ENCODE measurements around the gene RPS6KA1.
"Not testable (repeated sequence)": the region's sequence is repeated elsewhere in the genome, so short reads cannot be mapped to it uniquely, and the experiment has no call there.

RPS6KA1 gene

GRCh38 chr1:26496861-26497260, 32.7 kb upstream of the RPS6KA1 start:
- H3K27me3 ChIP-seq (ENCODE audit: insufficient read depth, poor library complexity, severe bottlenecking), result no peaks in the 10 kb centered on the region
- no peak for DNase-seq (ENCODE audit: low read depth in 1 of 2, low spot score in 1 of 2)
- TF ChIP-seq SPI1 (IDR thresholded peaks at IDR 0.05; ENCODE audit: borderline replicate concordance, low read depth) (no peak), POLR2AphosphoS5 (IDR thresholded peaks at IDR 0.05; ENCODE audit: low read depth) (no peak), CTCF (IDR thresholded peaks at IDR 0.05; ENCODE audit: insufficient read depth, low read length) (no peak), GABPA (IDR thresholded peaks at IDR 0.05; ENCODE audit: low read depth) (no peak)
- TF ChIP-seq, protein P1, sequence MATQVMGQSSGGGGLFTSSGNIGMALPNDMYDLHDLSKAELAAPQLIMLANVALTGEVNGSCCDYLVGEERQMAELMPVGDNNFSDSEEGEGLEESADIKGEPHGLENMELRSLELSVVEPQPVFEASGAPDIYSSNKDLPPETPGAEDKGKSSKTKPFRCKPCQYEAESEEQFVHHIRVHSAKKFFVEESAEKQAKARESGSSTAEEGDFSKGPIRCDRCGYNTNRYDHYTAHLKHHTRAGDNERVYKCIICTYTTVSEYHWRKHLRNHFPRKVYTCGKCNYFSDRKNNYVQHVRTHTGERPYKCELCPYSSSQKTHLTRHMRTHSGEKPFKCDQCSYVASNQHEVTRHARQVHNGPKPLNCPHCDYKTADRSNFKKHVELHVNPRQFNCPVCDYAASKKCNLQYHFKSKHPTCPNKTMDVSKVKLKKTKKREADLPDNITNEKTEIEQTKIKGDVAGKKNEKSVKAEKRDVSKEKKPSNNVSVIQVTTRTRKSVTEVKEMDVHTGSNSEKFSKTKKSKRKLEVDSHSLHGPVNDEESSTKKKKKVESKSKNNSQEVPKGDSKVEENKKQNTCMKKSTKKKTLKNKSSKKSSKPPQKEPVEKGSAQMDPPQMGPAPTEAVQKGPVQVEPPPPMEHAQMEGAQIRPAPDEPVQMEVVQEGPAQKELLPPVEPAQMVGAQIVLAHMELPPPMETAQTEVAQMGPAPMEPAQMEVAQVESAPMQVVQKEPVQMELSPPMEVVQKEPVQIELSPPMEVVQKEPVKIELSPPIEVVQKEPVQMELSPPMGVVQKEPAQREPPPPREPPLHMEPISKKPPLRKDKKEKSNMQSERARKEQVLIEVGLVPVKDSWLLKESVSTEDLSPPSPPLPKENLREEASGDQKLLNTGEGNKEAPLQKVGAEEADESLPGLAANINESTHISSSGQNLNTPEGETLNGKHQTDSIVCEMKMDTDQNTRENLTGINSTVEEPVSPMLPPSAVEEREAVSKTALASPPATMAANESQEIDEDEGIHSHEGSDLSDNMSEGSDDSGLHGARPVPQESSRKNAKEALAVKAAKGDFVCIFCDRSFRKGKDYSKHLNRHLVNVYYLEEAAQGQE (IDR thresholded peaks at IDR 0.05; ENCODE audit: insufficient replicate concordance, low read depth), result no peak
- H3K27ac ChIP-seq (replicated peaks), result no peak overlapping the region
- H3K4me3 ChIP-seq (replicated peaks; ENCODE audit: insufficient read depth, low read length), result no peak overlapping the region

DNA sequence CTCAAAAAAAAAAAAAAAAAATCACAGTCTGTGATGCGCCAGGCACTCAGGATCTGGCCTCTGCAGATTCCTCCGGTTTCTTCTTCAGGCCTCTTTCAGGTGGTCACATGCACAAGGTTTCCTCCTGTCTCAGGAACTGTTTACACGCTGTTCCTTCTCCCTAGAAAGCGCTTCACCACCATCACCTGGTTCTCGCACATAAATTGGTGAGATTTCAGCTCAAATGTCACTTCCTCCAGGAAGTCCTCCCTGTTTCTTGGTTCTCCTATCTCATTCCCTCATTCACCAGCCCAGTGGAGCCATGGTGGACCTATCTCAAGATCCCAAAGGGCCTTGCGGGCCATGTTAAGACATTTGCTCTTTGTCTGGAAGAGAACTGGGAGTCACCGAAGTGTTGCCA, 30.7 kb upstream of the RPS6KA1 start:
- DNase-seq (ENCODE audit: low read depth in 1 of 2, low spot score in 1 of 2), result no peak
- no peaks in the 10 kb centered on the region for H3K27me3 ChIP-seq (ENCODE audit: insufficient read depth, poor library complexity, severe bottlenecking)
- no peak overlapping the region for H3K4me3 ChIP-seq (replicated peaks; ENCODE audit: insufficient read depth, low read length)
- H3K27ac ChIP-seq (replicated peaks), result no peak overlapping the region
- TF ChIP-seq GABPA (IDR thresholded peaks at IDR 0.05; ENCODE audit: low read depth) (no peak), POLR2AphosphoS5 (IDR thresholded peaks at IDR 0.05; ENCODE audit: low read depth) (no peak), CTCF (IDR thresholded peaks at IDR 0.05; ENCODE audit: insufficient read depth, low read length) (no peak), SPI1 (IDR thresholded peaks at IDR 0.05; ENCODE audit: borderline replicate concordance, low read depth) (no peak)
- TF ChIP-seq, protein P1 (IDR thresholded peaks at IDR 0.05; ENCODE audit: insufficient replicate concordance, low read depth), result no peak

GRCh38 chr1:26500488-26501175, 28.9 kb upstream of the RPS6KA1 start:
- Histone ChIP-seq H3K4me3 (replicated peaks; ENCODE audit: insufficient read depth, low read length) (peak overlapping the region; percentile 75), H3K27ac (replicated peaks) (peak overlapping the region; percentile 96), H3K27me3 (ENCODE audit: insufficient read depth, poor library complexity, severe bottlenecking) (no peaks in the 10 kb centered on the region)
- peak; percentile 87 to 89 for DNase-seq (ENCODE audit: low read depth in 1 of 2, low spot score in 1 of 2)
- TF ChIP-seq, protein P1 (IDR thresholded peaks at IDR 0.05; ENCODE audit: insufficient replicate concordance, low read depth), result peak; percentile 21
- TF ChIP-seq SPI1 (IDR thresholded peaks at IDR 0.05; ENCODE audit: borderline replicate concordance, low read depth) (peak; percentile 14; the same call in 1 of the 2 replicates), GABPA (IDR thresholded peaks at IDR 0.05; ENCODE audit: low read depth) (no peak), POLR2AphosphoS5 (IDR thresholded peaks at IDR 0.05; ENCODE audit: low read depth) (peak; percentile 80)

DNA sequence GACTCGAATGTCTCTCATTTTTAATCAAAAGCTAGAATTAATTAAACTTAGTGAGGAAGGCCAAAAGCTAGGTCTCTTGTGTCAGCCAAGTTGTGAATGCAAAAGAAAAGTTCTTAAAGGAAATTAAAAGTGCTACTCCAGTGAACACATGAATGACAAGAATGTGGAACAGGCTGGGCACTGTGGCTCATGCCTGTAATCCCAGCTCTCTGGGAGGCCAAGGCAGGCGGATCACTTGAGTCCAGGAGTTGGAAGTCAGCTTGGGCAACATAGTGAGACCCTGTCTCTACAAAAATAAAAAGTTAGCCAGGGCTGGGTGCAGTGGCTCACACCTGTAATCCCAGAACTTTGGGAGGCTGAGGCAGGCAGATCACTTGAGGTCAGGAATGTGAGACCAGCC, 18.9 kb upstream of the RPS6KA1 start:
- DNase-seq (ENCODE audit: low read depth in 1 of 2, low spot score in 1 of 2); H3K27ac ChIP-seq (replicated peaks); H3K27me3 ChIP-seq (ENCODE audit: insufficient read depth, poor library complexity, severe bottlenecking); H3K4me3 ChIP-seq (replicated peaks; ENCODE audit: insufficient read depth, low read length): not testable (repeated sequence)

GRCh38 chr1:26515836-26516235, 13.7 kb upstream of the RPS6KA1 start:
- H3K27ac ChIP-seq (replicated peaks); H3K27me3 ChIP-seq (ENCODE audit: insufficient read depth, poor library complexity, severe bottlenecking); H3K4me3 ChIP-seq (replicated peaks; ENCODE audit: insufficient read depth, low read length); DNase-seq (ENCODE audit: low read depth in 1 of 2, low spot score in 1 of 2): not testable (repeated sequence)

Measured in HL-60 (cell line).